HepG2 (cell line): ENCODE measurements around the gene PIK3CD. TPM values are rescaled to one million over a fixed set of nuclear protein-coding genes. Genes with fewer than 3 reads are reported as not detected.

Experiments
- ETV6 ChIP-seq: sonication (generic); formaldehyde crosslinking; conservative IDR thresholded peaks from 2 replicates; pipeline ENCODE4 v1.4.0; 2020; ENCODE audit warnings: missing genetic modification reagents
- GABPA ChIP-seq, 2 experiments: IDR thresholded peaks; 2 replicates each; pipeline ENCODE4 v1.6.1; 2011 to 2016; ENCODE audit warnings: low read depth in 2 of 2, low read length in 1 of 2, missing biosample characterization in 1 of 2, missing genetic modification characterization in 1 of 2
- GABPB1 ChIP-seq: IDR thresholded peaks from 2 replicates; pipeline ENCODE4 v1.6.1; 2016; ENCODE audit warnings: mild to moderate bottlenecking, missing genetic modification reagents, moderate library complexity, missing compliant biosample characterization
- KLF15 ChIP-seq: sonication (generic); formaldehyde crosslinking; IDR thresholded peaks from 2 replicates; pipeline ENCODE4 v1.8.1; 2023; ENCODE audit warnings: borderline replicate concordance, mild to moderate bottlenecking, inconsistent platforms, missing genetic modification reagents, mixed read lengths
- NCOR1 ChIP-seq: fragments of 200-600 bp; sonication (generic); IDR thresholded peaks from 2 replicates; pipeline ENCODE4 v1.7.0; 2017; ENCODE audit warnings: antibody characterized with exemption, low read length, borderline replicate concordance
- NFIC ChIP-seq: IDR thresholded peaks from 2 replicates; pipeline ENCODE4 v1.6.1; 2012; ENCODE audit warnings: mild to moderate bottlenecking, low read length, inconsistent platforms
- NR2F6 ChIP-seq, 2 experiments: IDR thresholded peaks; 2 replicates each; pipeline ENCODE4 v1.6.1; 2016; ENCODE audit warnings: antibody characterized with exemption in 1 of 2, mild to moderate bottlenecking in 1 of 2
- RORA ChIP-seq: sonication (generic); formaldehyde crosslinking; IDR thresholded peaks from 2 replicates; pipeline ENCODE4 v1.5.0; 2020; ENCODE audit warnings: mild to moderate bottlenecking, missing genetic modification reagents, moderate library complexity
- SP1 ChIP-seq, 2 experiments: fragments of 450-650 bp in 1 of 2; sonication (generic) in 1 of 2; formaldehyde crosslinking in 1 of 2; IDR thresholded peaks; 2 replicates each; pipeline versions ENCODE4 v1.4.0 to v1.6.1; 2016 to 2020; ENCODE audit warnings: missing genetic modification reagents in 1 of 2
- ZNF234 ChIP-seq: sonication (generic); formaldehyde crosslinking; conservative IDR thresholded peaks from 2 replicates; pipeline ENCODE4 v1.5.1; 2020; ENCODE audit warnings: mild to moderate bottlenecking, missing genetic modification reagents
- ZNF282 ChIP-seq: fragments of 450-650 bp; IDR thresholded peaks from 2 replicates; pipeline ENCODE4 v1.6.1; 2018; ENCODE audit not compliant: partially characterized antibody
- ZNF354B ChIP-seq: sonication (generic); formaldehyde crosslinking; IDR thresholded peaks from 2 replicates; pipeline ENCODE4 v1.8.0; 2022; ENCODE audit warnings: mild to moderate bottlenecking, missing genetic modification reagents
- ZNF383 ChIP-seq: sonication (generic); formaldehyde crosslinking; IDR thresholded peaks from 2 replicates; pipeline ENCODE4 v1.4.0; 2020; ENCODE audit warnings: missing genetic modification reagents, mild to moderate bottlenecking, borderline replicate concordance
- ZNF746 ChIP-seq: sonication (generic); formaldehyde crosslinking; IDR thresholded peaks from 2 replicates; pipeline ENCODE4 v1.8.0; 2022; ENCODE audit warnings: mild to moderate bottlenecking, missing genetic modification reagents
- ZNF772 ChIP-seq: sonication (generic); formaldehyde crosslinking; IDR thresholded peaks from 2 replicates; pipeline ENCODE4 v1.5.0; 2020; ENCODE audit warnings: mild to moderate bottlenecking, missing genetic modification reagents
- ZNF782 ChIP-seq: sonication (generic); formaldehyde crosslinking; IDR thresholded peaks from 2 replicates; pipeline ENCODE4 v1.4.0; 2020; ENCODE audit warnings: missing genetic modification reagents, mild to moderate bottlenecking, borderline replicate concordance
- ZNF839 ChIP-seq: sonication (generic); formaldehyde crosslinking; IDR thresholded peaks from 2 replicates; pipeline ENCODE4 v1.4.0; 2020; ENCODE audit warnings: missing genetic modification reagents, mild to moderate bottlenecking, borderline replicate concordance
- ZSCAN9 ChIP-seq: IDR thresholded peaks from 2 replicates; pipeline ENCODE4 v1.6.1; 2016; ENCODE audit warnings: borderline replicate concordance
- polyA plus RNA-seq, 8 experiments: library from polyadenylated mRNA; depleted of rRNA in 3 of 8; stranded (reverse) in 7 of 8; unstranded in 1 of 8; fragments of >200 nt; fragmentation: Illumina TruSeq in 4 of 8; extraction: Trizol in 4 of 8; gene quantifications; 2 replicates each; pipeline versions ENCODE4 v1.2.1 to v1.2.3, GENCODE V29; 2011 to 2016; ENCODE audit warnings: low read depth in 4 of 8, missing spikeins in 1 of 8, mixed read lengths in 1 of 8; ENCODE audit not compliant: insufficient read depth in 1 of 8
- total RNA-seq, 5 experiments: library from RNA; depleted of rRNA; stranded (reverse); fragments of >200 nt; fragmentation: Illumina TruSeq; extraction: Trizol; gene quantifications; 2 replicates each; pipeline ENCODE4 v1.2.3, GENCODE V29; 2016; ENCODE audit warnings: low read depth in 1 of 5
- TF ChIP-seq, protein P1 (sequence below): sonication (generic); formaldehyde crosslinking; IDR thresholded peaks from 2 replicates; pipeline ENCODE4 v1.5.0; 2020; ENCODE audit warnings: mild to moderate bottlenecking, missing genetic modification reagents
- TF ChIP-seq, protein P2 (sequence below): sonication (generic); formaldehyde crosslinking; IDR thresholded peaks from 2 replicates; pipeline ENCODE4 v1.4.0; 2020; ENCODE audit warnings: missing genetic modification reagents

Gene PIK3CD
- total and polyA plus RNA-seq, 2 of the 13 experiments (the other 11 are each of a cell fraction or from before 2014, with no cell fraction given) = 7.1 to 10.0 TPM

DNA sequence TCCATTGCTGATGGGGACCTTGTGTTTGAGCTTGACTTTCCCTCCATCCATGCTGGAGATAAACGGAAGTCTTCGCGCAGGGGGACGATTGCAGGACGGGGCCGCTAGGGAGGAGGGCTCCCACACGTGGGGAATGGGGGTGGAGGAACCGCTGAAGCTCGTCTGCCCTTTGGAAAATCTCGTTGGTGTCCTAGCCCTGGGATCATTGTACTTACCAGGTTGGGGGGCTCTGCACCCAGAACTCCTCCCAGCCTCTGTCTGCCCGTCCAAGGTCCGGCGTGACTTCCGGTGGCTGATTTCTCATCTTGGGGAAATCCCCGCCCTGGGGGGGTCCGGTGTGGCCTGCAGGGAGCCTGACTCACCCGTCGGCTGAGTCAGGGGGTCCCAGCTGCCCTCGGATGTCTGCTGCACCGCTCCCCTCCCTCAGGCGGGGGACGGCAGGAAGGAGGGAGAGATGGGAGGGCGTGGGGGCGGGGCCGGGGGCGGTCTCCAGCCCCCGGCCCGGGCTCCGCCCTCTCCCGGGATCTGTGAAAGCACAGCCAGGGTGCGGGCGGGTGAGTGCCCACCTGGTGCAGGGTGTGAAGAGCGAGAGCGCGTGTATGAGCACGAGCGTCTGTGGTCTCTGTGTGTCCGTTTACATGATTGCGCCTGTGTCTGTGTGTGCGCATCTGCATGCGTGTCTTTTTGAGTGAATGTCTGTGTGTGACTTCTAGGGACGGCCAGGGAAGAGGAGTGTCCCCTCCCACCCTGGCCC lies 35.8 kb downstream of the PIK3CD start (continued):
- TF ChIP-seq, protein P1, sequence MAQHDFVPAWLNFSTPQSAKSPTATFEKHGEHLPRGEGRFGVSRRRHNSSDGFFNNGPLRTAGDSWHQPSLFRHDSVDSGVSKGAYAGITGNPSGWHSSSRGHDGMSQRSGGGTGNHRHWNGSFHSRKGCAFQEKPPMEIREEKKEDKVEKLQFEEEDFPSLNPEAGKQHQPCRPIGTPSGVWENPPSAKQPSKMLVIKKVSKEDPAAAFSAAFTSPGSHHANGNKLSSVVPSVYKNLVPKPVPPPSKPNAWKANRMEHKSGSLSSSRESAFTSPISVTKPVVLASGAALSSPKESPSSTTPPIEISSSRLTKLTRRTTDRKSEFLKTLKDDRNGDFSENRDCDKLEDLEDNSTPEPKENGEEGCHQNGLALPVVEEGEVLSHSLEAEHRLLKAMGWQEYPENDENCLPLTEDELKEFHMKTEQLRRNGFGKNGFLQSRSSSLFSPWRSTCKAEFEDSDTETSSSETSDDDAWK (CRISPR knock-in tag) = no peak
- TF ChIP-seq ZNF354B = no peak
- no peak for TF ChIP-seq NCOR1
- no peak for TF ChIP-seq ZNF234
- no peak for TF ChIP-seq ETV6 (CRISPR knock-in tag)
- peak; percentile 74; the same call in 1 of the 2 replicates for TF ChIP-seq GABPB1
- peak; percentile 35; the same call in 1 of the 2 replicates for TF ChIP-seq ZSCAN9 (CRISPR knock-in tag)
- TF ChIP-seq ZNF282 = no peak
- TF ChIP-seq ZNF772 = no peak
- 0 out of 2 replicates have a peak, but pooled peaks have one; percentile 9 for TF ChIP-seq KLF15
- no peak for TF ChIP-seq RORA (CRISPR knock-in tag)
- TF ChIP-seq, protein P2, sequence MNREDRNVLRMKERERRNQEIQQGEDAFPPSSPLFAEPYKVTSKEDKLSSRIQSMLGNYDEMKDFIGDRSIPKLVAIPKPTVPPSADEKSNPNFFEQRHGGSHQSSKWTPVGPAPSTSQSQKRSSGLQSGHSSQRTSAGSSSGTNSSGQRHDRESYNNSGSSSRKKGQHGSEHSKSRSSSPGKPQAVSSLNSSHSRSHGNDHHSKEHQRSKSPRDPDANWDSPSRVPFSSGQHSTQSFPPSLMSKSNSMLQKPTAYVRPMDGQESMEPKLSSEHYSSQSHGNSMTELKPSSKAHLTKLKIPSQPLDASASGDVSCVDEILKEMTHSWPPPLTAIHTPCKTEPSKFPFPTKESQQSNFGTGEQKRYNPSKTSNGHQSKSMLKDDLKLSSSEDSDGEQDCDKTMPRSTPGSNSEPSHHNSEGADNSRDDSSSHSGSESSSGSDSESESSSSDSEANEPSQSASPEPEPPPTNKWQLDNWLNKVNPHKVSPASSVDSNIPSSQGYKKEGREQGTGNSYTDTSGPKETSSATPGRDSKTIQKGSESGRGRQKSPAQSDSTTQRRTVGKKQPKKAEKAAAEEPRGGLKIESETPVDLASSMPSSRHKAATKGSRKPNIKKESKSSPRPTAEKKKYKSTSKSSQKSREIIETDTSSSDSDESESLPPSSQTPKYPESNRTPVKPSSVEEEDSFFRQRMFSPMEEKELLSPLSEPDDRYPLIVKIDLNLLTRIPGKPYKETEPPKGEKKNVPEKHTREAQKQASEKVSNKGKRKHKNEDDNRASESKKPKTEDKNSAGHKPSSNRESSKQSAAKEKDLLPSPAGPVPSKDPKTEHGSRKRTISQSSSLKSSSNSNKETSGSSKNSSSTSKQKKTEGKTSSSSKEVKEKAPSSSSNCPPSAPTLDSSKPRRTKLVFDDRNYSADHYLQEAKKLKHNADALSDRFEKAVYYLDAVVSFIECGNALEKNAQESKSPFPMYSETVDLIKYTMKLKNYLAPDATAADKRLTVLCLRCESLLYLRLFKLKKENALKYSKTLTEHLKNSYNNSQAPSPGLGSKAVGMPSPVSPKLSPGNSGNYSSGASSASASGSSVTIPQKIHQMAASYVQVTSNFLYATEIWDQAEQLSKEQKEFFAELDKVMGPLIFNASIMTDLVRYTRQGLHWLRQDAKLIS (CRISPR knock-in tag) = no peak
- TF ChIP-seq ZNF839 = no peak
- no peak for TF ChIP-seq SP1 (IDR thresholded peaks at IDR 0.05)
- TF ChIP-seq SP1 (CRISPR knock-in tag; IDR thresholded peaks at IDR 0.05) = no peak
- no peak for TF ChIP-seq NR2F6 (IDR thresholded peaks at IDR 0.05)
- TF ChIP-seq NR2F6 (CRISPR knock-in tag; IDR thresholded peaks at IDR 0.05) = no peak
- TF ChIP-seq ZNF746 (CRISPR knock-in tag) = peak; percentile 64; the same call in 1 of the 2 replicates
- TF ChIP-seq ZNF383 (CRISPR knock-in tag) = no peak
- TF ChIP-seq GABPA (IDR thresholded peaks at IDR 0.05; ENCODE audit: low read depth, low read length) = no peak
- TF ChIP-seq GABPA (CRISPR knock-in tag; IDR thresholded peaks at IDR 0.05; ENCODE audit: low read depth) = peak; percentile 65
- TF ChIP-seq NFIC = no peak
- TF ChIP-seq ZNF782 (CRISPR knock-in tag) = 0 out of 2 replicates have a peak, but pooled peaks have one; percentile 41
